Neural cell (in vitro differentiated cells): ENCODE results near the gene SSBP2.

Source experiments
- EZH2 ChIP-seq: fragments of 200-600, 300-800 bp; shearing (Covaris generic), sonication (generic); IDR thresholded peaks from 2 replicates; pipeline ENCODE4 v1.6.1; 2014; ENCODE audit warnings: antibody characterized with exemption, low read length, borderline replicate concordance, mild to moderate bottlenecking; ENCODE audit not compliant: insufficient read depth, poor library complexity, severe bottlenecking
- MXI1 ChIP-seq: fragments of 450-650 bp; conservative IDR thresholded peaks from 2 replicates; pipeline ENCODE4 v1.6.1; 2014; ENCODE audit warnings: antibody characterized with exemption, mild to moderate bottlenecking; ENCODE audit not compliant: poor library complexity, severe bottlenecking
- POLR2AphosphoS5 ChIP-seq: IDR thresholded peaks from 2 replicates; pipeline ENCODE4 v1.6.1; 2012
- RAD21 ChIP-seq: fragments of 450-650 bp; conservative IDR thresholded peaks from 2 replicates; pipeline ENCODE4 v1.6.1; 2014; ENCODE audit warnings: antibody characterized with exemption, mild to moderate bottlenecking, moderate library complexity
- REST ChIP-seq: IDR thresholded peaks from 2 replicates; pipeline ENCODE4 v1.6.1; 2012; ENCODE audit warnings: borderline replicate concordance
- TF ChIP-seq, protein P1 (sequence below): fragments of 450-650 bp; IDR thresholded peaks from 2 replicates; pipeline ENCODE4 v1.5.1; 2014; ENCODE audit warnings: antibody characterized with exemption, mild to moderate bottlenecking, moderate library complexity; ENCODE audit not compliant: poor library complexity, severe bottlenecking

DNA sequence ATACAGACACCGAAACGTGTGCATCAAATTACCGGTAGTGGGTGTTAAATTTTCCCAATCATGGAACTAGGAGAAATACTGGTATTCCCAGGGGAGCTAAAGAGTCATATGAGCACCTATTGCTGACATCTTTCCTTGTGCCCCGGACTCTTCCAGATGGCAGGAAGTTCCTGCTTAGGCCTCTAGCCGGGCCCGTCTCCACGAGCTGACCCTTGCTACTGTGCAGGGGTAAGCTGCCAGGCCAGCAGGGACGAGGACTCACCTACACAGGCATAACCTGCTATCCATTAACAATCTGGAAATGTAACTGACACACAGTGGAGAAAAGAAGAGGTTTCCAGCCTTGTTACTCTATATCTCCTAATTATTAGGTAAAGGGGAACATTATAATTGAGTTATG, 16.2 kb upstream of the SSBP2 start:
- TF ChIP-seq, protein P1, sequence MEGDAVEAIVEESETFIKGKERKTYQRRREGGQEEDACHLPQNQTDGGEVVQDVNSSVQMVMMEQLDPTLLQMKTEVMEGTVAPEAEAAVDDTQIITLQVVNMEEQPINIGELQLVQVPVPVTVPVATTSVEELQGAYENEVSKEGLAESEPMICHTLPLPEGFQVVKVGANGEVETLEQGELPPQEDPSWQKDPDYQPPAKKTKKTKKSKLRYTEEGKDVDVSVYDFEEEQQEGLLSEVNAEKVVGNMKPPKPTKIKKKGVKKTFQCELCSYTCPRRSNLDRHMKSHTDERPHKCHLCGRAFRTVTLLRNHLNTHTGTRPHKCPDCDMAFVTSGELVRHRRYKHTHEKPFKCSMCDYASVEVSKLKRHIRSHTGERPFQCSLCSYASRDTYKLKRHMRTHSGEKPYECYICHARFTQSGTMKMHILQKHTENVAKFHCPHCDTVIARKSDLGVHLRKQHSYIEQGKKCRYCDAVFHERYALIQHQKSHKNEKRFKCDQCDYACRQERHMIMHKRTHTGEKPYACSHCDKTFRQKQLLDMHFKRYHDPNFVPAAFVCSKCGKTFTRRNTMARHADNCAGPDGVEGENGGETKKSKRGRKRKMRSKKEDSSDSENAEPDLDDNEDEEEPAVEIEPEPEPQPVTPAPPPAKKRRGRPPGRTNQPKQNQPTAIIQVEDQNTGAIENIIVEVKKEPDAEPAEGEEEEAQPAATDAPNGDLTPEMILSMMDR: no peak
- no peak for TF ChIP-seq MXI1
- TF ChIP-seq RAD21: no peak
- no peak for TF ChIP-seq REST
- no peak for TF ChIP-seq POLR2AphosphoS5
- TF ChIP-seq EZH2: no peak
